UCSD-AML1 (cell line): ENCODE data around the gene ALG9.

Source experiments
- DNase-seq: peaks from one replicate; lab custom pipeline; 2025; ENCODE audit not compliant: unreplicated experiment; lab: John Stamatoyannopoulos, UW

The ALG9 gene

GRCh38 chr11:111736621-111737443 is 134.5 kb downstream of the ALG9 start:
- DNase-seq: no peak
